GM12878 (cell line): ENCODE measurements around the gene ARHGEF37. TPM values are rescaled to one million over a fixed set of nuclear protein-coding genes. Genes with fewer than 3 reads are reported as not detected.

ENCODE experiments used
- ATAC-seq: fragments of 200-7000 bp; cut with Tn5 transposase; 3 replicates; pipeline ENCODE4 v1.9.1; 2020; ENCODE audit warnings: mild to moderate bottlenecking, moderate library complexity
- BruUV-seq: library from RNA; stranded (reverse); fragments of 400-500 nt; replicated peaks from 2 replicates; lab custom pipeline; 2021; lab: Mats Ljungman, UMichigan
- CTCF ChIA-PET: fragments of 300-600 bp; sonication (Branson Sonifier 250); formaldehyde crosslinking; extraction: SDS; loops from one replicate; lab custom pipeline; 2021; ENCODE audit warnings: inconsistent platforms; lab: Yijun Ruan, JAX
- POLR2A ChIA-PET: fragments of 350-600 bp; formaldehyde crosslinking; extraction: SDS; loops from one replicate; lab custom pipeline; 2021; ENCODE audit warnings: inconsistent platforms; lab: Charles Lee
- RAD21 ChIA-PET: fragments of 300-600 bp; sonication (Branson Sonifier 250); formaldehyde crosslinking; loops from one replicate; lab custom pipeline; 2023; ENCODE audit warnings: antibody characterized with exemption; ENCODE audit not compliant: unreplicated experiment; lab: Charles Lee
- SMC1A ChIA-PET: fragments of 300-600 bp; sonication (Branson Sonifier 250); formaldehyde crosslinking; loops from one replicate; lab custom pipeline; 2023; ENCODE audit not compliant: unreplicated experiment, uncharacterized antibody; lab: Charles Lee
- DNase-seq: peaks from one replicate; pipeline ENCODE4 v3.0.0-alpha.2; 2011; ENCODE audit warnings: low read depth, low spot score
- FAIRE-seq: peaks from 3 replicates; lab custom pipeline; 2011; peaks lifted over from hg19 to GRCh38; lab: Jason Lieb, UNC
- H2AFZ ChIP-seq: 2 replicates; pipeline ENCODE4 v1.6.0; 2011; ENCODE audit warnings: low read depth, low read length, control low read depth; ENCODE audit not compliant: control insufficient read depth
- H3K27ac ChIP-seq: 2 replicates; pipeline ENCODE4 v1.5.1; 2011; ENCODE audit warnings: control low read depth; ENCODE audit not compliant: control insufficient read depth, insufficient read depth
- H3K27me3 ChIP-seq, 2 experiments: replicated peaks in 1 of 2; 2 replicates each; pipeline versions ENCODE4 v1.6.0 to v1.6.1; 2011; ENCODE audit warnings: low read length in 1 of 2; ENCODE audit not compliant: control insufficient read depth in 2 of 2, insufficient read depth in 2 of 2
- H3K36me3 ChIP-seq, 2 experiments: 2 replicates each; pipeline ENCODE4 v1.5.1; 2011; ENCODE audit warnings: low read length in 1 of 2; ENCODE audit not compliant: control insufficient read depth in 2 of 2, insufficient read depth in 2 of 2
- H3K4me1 ChIP-seq: 2 replicates; pipeline ENCODE4 v1.6.1; 2011; ENCODE audit warnings: mild to moderate bottlenecking, low read length, moderate library complexity, mixed read lengths; ENCODE audit not compliant: control insufficient read depth, insufficient read depth
- H3K4me2 ChIP-seq: 2 replicates; pipeline ENCODE4 v1.6.0; 2011; ENCODE audit warnings: control low read depth; ENCODE audit not compliant: control insufficient read depth, insufficient read depth
- H3K4me3 ChIP-seq: fragments of 200-600 bp; sonication (generic); 2 replicates; pipeline ENCODE4 v1.5.1; 2016
- H3K79me2 ChIP-seq: 2 replicates; pipeline ENCODE4 v1.6.0; 2011; ENCODE audit warnings: low read length; ENCODE audit not compliant: control insufficient read depth, insufficient read depth
- H3K9ac ChIP-seq: 2 replicates; pipeline ENCODE4 v1.8.0; 2011; ENCODE audit warnings: low read length, control low read depth, mixed read lengths; ENCODE audit not compliant: control insufficient read depth, insufficient read depth
- H3K9me3 ChIP-seq: replicated peaks from 3 replicates; pipeline ENCODE4 v1.5.1; 2011; ENCODE audit warnings: mild to moderate bottlenecking, low read length; ENCODE audit not compliant: control insufficient read depth, insufficient read depth
- H4K20me1 ChIP-seq: 2 replicates; pipeline ENCODE4 v1.6.0; 2011; ENCODE audit not compliant: control insufficient read depth, insufficient read depth
- CREM ChIP-seq: IDR thresholded peaks from 2 replicates; pipeline ENCODE4 v1.6.1; 2014; ENCODE audit warnings: antibody characterized with exemption, low read depth
- ESRRA ChIP-seq: IDR thresholded peaks from 2 replicates; pipeline ENCODE4 v1.6.1; 2012; ENCODE audit warnings: mild to moderate bottlenecking, low read length, improper control_type of control experiment
- KDM1A ChIP-seq: fragments of 200-600 bp; sonication (generic); IDR thresholded peaks from 2 replicates; pipeline ENCODE4 v1.6.1; 2016; ENCODE audit warnings: borderline replicate concordance
- LARP7 ChIP-seq: fragments of 450-650 bp; IDR thresholded peaks from 2 replicates; pipeline ENCODE4 v1.6.1; 2017; ENCODE audit warnings: mild to moderate bottlenecking
- NR2C2 ChIP-seq: IDR thresholded peaks from 2 replicates; pipeline ENCODE4 v1.6.1; 2011; ENCODE audit warnings: borderline replicate concordance, low read depth; ENCODE audit not compliant: control insufficient read depth, insufficient read length
- NRF1 ChIP-seq: conservative IDR thresholded peaks from 2 replicates; pipeline ENCODE4 v1.6.1; 2011; ENCODE audit warnings: mild to moderate bottlenecking, low read depth, low read length, improper control_type of control experiment
- PAX5 ChIP-seq: IDR thresholded peaks from 2 replicates; pipeline ENCODE4 v1.6.1; 2011; ENCODE audit warnings: low read depth, low read length, borderline replicate concordance
- PAX8 ChIP-seq: fragments of 450-650 bp; IDR thresholded peaks from 2 replicates; pipeline ENCODE4 v1.6.1; 2017; ENCODE audit warnings: mild to moderate bottlenecking, moderate library complexity
- RBBP5 ChIP-seq: fragments of 200-600 bp; sonication (generic); conservative IDR thresholded peaks from 2 replicates; pipeline ENCODE4 v1.6.1; 2016
- RELA ChIP-seq: fragments of 450-650 bp; IDR thresholded peaks from 2 replicates; pipeline ENCODE4 v1.8.0; 2014; ENCODE audit warnings: borderline replicate concordance; ENCODE audit not compliant: partially characterized antibody
- SPI1 ChIP-seq: IDR thresholded peaks from 2 replicates; pipeline ENCODE4 v1.6.1; 2011; ENCODE audit warnings: low read depth, mild to moderate bottlenecking, low read length, moderate library complexity, borderline replicate concordance; ENCODE audit not compliant: insufficient read depth
- TCF3 ChIP-seq: IDR thresholded peaks from 2 replicates; pipeline ENCODE4 v1.6.1; 2012; ENCODE audit warnings: low read depth, mild to moderate bottlenecking, low read length, borderline replicate concordance; ENCODE audit not compliant: insufficient read depth
- YY1 ChIP-seq: IDR thresholded peaks from 2 replicates; pipeline ENCODE4 v1.6.1; 2011; ENCODE audit warnings: low read depth, mild to moderate bottlenecking, low read length
- WGBS: methylation state at CpG from one replicate; pipeline ENCODE4 v1.1.6; 2016; ENCODE audit warnings: low lambda C conversion rate; ENCODE audit not compliant: insufficient replicate concordance, insufficient coverage; ENCODE audit errors: missing lambda C conversion rate; 5-methylcytosine and 5-hydroxymethylcytosine counted together
- in situ Hi-C: fragments of 300-500 bp; cut with MboI; formaldehyde crosslinking; loops from 9 replicates; pipeline ENCODE4 v1.14.3; 2018; ENCODE audit warnings: mixed read lengths
- intact Hi-C: fragments of 100-400 bp; cut with micrococcal nuclease; formaldehyde crosslinking; loops from one replicate; pipeline ENCODE4 v1.14.2; 2022; ENCODE audit not compliant: unreplicated experiment
- polyA plus RNA-seq, 11 experiments: library from polyadenylated mRNA; depleted of rRNA in 4 of 11; unstranded in 6 of 11; stranded (reverse) in 5 of 11; fragments of >200 nt; fragmentation: Nextera tagmentation in 4 of 11; fragmentation: Illumina TruSeq in 1 of 11; extraction: Ambion mirVana in 4 of 11; extraction: Trizol in 1 of 11; gene quantifications; 1 replicate in 1 of 11; 2 replicates in 10 of 11; pipeline versions ENCODE4 v1.2.1 to v1.2.3, GENCODE V29; 2011 to 2016; ENCODE audit warnings: inconsistent platforms in 2 of 11, missing spikeins in 2 of 11, low read depth in 1 of 11
- total RNA-seq, 4 experiments: library from RNA; depleted of rRNA in 3 of 4; stranded (reverse); fragments of >200 nt in 3 of 4; fragmentation: Illumina TruSeq in 1 of 4; extraction: Trizol in 1 of 4; gene quantifications; 2 replicates each; pipeline versions ENCODE4 v1.2.1 to v1.2.3, GENCODE V29; 2013 to 2021
- TF ChIP-seq, protein P1 (sequence below): fragments of 450-650 bp; IDR thresholded peaks from 2 replicates; pipeline ENCODE4 v1.6.1; 2018; ENCODE audit warnings: mild to moderate bottlenecking, low read depth, moderate library complexity; ENCODE audit not compliant: partially characterized antibody

ARHGEF37 gene
- total and polyA plus RNA-seq, 10 of the 15 experiments (the other 5 are each of a cell fraction or from before 2014, with no cell fraction given) = 0.16 to 1.1 (median 0.63) TPM

DNA sequence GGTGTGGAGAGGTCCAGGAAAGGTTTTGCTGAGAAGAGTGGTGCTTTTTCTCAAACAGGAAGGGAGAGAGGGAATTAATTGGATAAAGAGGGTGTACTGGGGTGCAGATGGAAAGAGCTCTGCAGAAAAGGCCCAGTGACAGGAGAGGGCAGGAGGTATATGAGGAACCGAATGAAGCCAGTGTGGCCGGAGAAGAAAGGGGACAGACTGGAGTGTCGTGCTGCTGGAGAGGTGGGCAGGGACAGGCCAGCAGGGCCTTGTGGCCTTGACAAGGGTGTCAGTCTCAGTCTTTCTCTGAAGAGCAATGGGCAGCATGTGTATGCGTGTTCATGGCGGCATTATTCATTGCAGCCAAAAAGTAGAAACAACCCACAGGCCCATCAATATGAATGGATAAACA lies 48.1 kb downstream of the ARHGEF37 start:
- H3K9me3 ChIP-seq = no peaks in the 10 kb centered on the region
- BruUV-seq = no TSS peak
- in situ Hi-C loops (no loop called here), intact Hi-C loops (no loop called here)
- RAD21 ChIA-PET = no interaction called here
- TF ChIP-seq YY1 (no peak), CREM (no peak), TCF3 (no peak), ESRRA (no peak), RBBP5 (no peak), NR2C2 (no peak), NRF1 (no peak), KDM1A (no peak), RELA (no peak), LARP7 (no peak), SPI1 (no peak), PAX8 (no peak), PAX5 (no peak)
- TF ChIP-seq, protein P1, sequence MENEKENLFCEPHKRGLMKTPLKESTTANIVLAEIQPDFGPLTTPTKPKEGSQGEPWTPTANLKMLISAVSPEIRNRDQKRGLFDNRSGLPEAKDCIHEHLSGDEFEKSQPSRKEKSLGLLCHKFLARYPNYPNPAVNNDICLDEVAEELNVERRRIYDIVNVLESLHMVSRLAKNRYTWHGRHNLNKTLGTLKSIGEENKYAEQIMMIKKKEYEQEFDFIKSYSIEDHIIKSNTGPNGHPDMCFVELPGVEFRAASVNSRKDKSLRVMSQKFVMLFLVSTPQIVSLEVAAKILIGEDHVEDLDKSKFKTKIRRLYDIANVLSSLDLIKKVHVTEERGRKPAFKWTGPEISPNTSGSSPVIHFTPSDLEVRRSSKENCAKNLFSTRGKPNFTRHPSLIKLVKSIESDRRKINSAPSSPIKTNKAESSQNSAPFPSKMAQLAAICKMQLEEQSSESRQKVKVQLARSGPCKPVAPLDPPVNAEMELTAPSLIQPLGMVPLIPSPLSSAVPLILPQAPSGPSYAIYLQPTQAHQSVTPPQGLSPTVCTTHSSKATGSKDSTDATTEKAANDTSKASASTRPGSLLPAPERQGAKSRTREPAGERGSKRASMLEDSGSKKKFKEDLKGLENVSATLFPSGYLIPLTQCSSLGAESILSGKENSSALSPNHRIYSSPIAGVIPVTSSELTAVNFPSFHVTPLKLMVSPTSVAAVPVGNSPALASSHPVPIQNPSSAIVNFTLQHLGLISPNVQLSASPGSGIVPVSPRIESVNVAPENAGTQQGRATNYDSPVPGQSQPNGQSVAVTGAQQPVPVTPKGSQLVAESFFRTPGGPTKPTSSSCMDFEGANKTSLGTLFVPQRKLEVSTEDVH = no peak
- no peaks in the 10 kb centered on the region for H3K27me3 ChIP-seq
- H2AFZ ChIP-seq = no peak overlapping the region
- DNase-seq (no peak), FAIRE-seq (no peak), ATAC-seq (no peak)
- H3K4me1 ChIP-seq = peaks cover 12% of the 10 kb centered on the region
- no peak overlapping the region for H3K9ac ChIP-seq
- no peaks in the 10 kb centered on the region for H3K79me2 ChIP-seq
- no peaks in the 10 kb centered on the region for H4K20me1 ChIP-seq
- SMC1A ChIA-PET = no interaction called here
- POLR2A ChIA-PET = no interaction called here
- H3K27ac ChIP-seq = no peak overlapping the region
- no peaks in the 10 kb centered on the region for H3K36me3 ChIP-seq
- WGBS = 89% methylated on average over 5 of the region's 5 CpGs
- CTCF ChIA-PET = no interaction called here
- no peak overlapping the region for H3K4me3 ChIP-seq
- H3K4me2 ChIP-seq = no peak overlapping the region
